ENCODE results near the gene SDF2L1. TPM values are rescaled to one million over a fixed set of nuclear protein-coding genes. Genes with fewer than 3 reads are reported as not detected.
A peak's percentile ranks its signal among the peaks of the same experiment; 100 is the strongest.

Gene SDF2L1
- total RNA-seq, 2 donors from 2014 or later = 15.3 to 48.5 TPM

DNA sequence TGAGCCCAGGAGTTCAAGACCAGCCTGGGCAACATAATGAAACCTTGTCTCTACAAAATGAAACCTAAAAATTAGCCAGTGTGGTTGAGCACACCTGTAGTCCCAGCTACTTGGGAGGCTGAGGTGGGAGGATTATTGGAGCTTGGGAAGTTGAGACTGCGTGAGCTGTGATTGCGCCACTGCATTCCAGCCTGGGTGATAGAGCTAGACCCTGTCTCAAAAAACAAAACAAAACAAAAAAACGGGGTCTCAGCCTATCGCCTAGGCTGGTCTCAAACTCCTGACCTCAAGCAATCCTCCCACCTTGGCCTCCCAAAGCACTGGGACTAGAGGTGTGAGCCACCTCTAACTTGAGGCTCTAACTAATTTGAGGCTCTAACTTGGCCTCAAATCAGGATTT, 37.3 kb downstream of the SDF2L1 start:
- Mint-ChIP-seq H3K27ac (no peak overlapping the region), H3K27me3 (no peaks in the 10 kb centered on the region), H3K9me3 (no peaks in the 10 kb centered on the region), H3K36me3 (ENCODE audit: low read depth) (peaks cover 46% of the 10 kb centered on the region), H3K4me1 (no peaks in the 10 kb centered on the region), H3K4me3 (no peak overlapping the region)
- ATAC-seq (replicated peaks) = no peak

GRCh38 chr22:21680830-21681565, 38.9 kb downstream of the SDF2L1 start:
- ATAC-seq (replicated peaks) = no peak
- H3K36me3 Mint-ChIP-seq (ENCODE audit: low read depth) = peaks cover 45% of the 10 kb centered on the region
- H3K9me3 Mint-ChIP-seq = no peaks in the 10 kb centered on the region
- no peak overlapping the region for H3K27ac Mint-ChIP-seq
- no peaks in the 10 kb centered on the region for H3K27me3 Mint-ChIP-seq
- H3K4me3 Mint-ChIP-seq = no peak overlapping the region
- H3K4me1 Mint-ChIP-seq = no peaks in the 10 kb centered on the region

- Mint-ChIP-seq H3K9me3 (no peaks in the 10 kb centered on the region), H3K4me3 (no peak overlapping the region), H3K4me1 (no peaks in the 10 kb centered on the region), H3K36me3 (ENCODE audit: low read depth) (peaks cover 40% of the 10 kb centered on the region), H3K27ac (no peak overlapping the region), H3K27me3 (no peaks in the 10 kb centered on the region)
- ATAC-seq (replicated peaks) = no peak
These were observed 39.7 kb downstream of the SDF2L1 start for GRCh38 chr22:21681566-21682370.

- H3K9me3 Mint-ChIP-seq = no peaks in the 10 kb centered on the region
- no peaks in the 10 kb centered on the region for H3K4me1 Mint-ChIP-seq
- H3K27ac Mint-ChIP-seq = no peak overlapping the region
- H3K36me3 Mint-ChIP-seq (ENCODE audit: low read depth) = peaks cover 44% of the 10 kb centered on the region
- no peak overlapping the region for H3K4me3 Mint-ChIP-seq
- no peaks in the 10 kb centered on the region for H3K27me3 Mint-ChIP-seq
- ATAC-seq (replicated peaks) = no peak
These were observed 40.5 kb downstream of the SDF2L1 start for GRCh38 chr22:21682385-21683175.

- Mint-ChIP-seq H3K4me3 (no peak overlapping the region), H3K9me3 (no peaks in the 10 kb centered on the region), H3K4me1 (no peaks in the 10 kb centered on the region), H3K27ac (no peak overlapping the region), H3K27me3 (no peaks in the 10 kb centered on the region), H3K36me3 (ENCODE audit: low read depth) (peaks cover 44% of the 10 kb centered on the region)
- no peak for ATAC-seq (replicated peaks)
These were observed 41.3 kb downstream of the SDF2L1 start for GRCh38 chr22:21683401-21683811.

- no peak for ATAC-seq (replicated peaks)
- Mint-ChIP-seq H3K4me1 (no peaks in the 10 kb centered on the region), H3K9me3 (no peaks in the 10 kb centered on the region), H3K36me3 (ENCODE audit: low read depth) (peaks cover 55% of the 10 kb centered on the region), H3K27ac (peak overlapping the region; percentile 38), H3K4me3 (no peak overlapping the region), H3K27me3 (no peaks in the 10 kb centered on the region)
These were observed 42.5 kb downstream of the SDF2L1 start for GRCh38 chr22:21684492-21685163.

DNA sequence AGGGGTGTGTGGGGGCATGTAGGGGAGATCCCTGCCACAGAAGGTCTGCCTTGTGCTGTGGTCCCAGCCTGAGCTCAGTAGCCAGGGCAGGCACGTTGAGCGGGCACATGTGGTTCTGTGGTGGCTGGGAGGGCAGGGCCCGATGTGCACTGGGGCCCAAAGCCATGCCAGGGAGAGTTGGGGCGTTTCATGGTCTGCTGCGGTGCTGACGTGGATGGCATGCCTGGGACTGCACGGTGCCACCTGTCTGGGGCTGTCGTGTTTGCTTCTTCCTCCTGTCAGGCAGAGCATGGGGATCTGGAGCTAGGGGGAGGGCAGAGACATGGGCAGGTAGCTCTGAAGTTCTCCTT, 43.0 kb downstream of the SDF2L1 start:
- H3K4me3 Mint-ChIP-seq = no peak overlapping the region
- peak overlapping the region; percentile 38 for H3K27ac Mint-ChIP-seq
- no peak for ATAC-seq (replicated peaks)
- no peaks in the 10 kb centered on the region for H3K27me3 Mint-ChIP-seq
- no peaks in the 10 kb centered on the region for H3K9me3 Mint-ChIP-seq
- no peaks in the 10 kb centered on the region for H3K4me1 Mint-ChIP-seq
- peaks cover 60% of the 10 kb centered on the region for H3K36me3 Mint-ChIP-seq (ENCODE audit: low read depth)

DNA sequence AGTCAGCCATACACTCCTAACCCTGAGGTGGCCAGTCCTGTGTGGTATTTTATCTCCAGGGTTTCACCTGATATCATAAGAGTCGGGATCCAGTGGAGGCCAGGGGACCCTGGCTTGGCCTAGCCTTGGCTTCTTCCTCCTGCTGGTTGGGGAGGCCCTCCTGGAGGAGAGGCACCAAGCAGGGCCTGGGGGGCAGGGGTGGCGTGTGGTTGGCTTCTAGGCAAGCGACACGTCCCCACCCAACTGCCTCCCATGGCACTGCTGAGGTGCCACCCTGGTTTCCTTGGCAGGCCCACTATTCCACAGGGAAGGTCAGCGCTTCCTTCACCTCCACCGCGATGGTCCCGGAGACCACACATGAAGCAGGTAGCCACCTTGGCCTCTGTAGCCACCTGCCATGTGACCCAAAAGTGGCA, 44.1 kb downstream of the SDF2L1 start:
- Mint-ChIP-seq H3K4me3 (no peak overlapping the region), H3K27me3 (no peaks in the 10 kb centered on the region)

GRCh38 chr22:21686634-21687393, 44.7 kb downstream of the SDF2L1 start:
- Mint-ChIP-seq H3K27me3 (no peaks in the 10 kb centered on the region), H3K27ac (no peak overlapping the region), H3K4me1 (peaks cover 6% of the 10 kb centered on the region), H3K4me3 (no peak overlapping the region), H3K9me3 (no peaks in the 10 kb centered on the region), H3K36me3 (ENCODE audit: low read depth) (peaks cover 67% of the 10 kb centered on the region)
- ATAC-seq (replicated peaks) = no peak

More for the DNA sequence above, 44.1 kb downstream of the SDF2L1 start:
- ATAC-seq (replicated peaks) = no peak
- Mint-ChIP-seq H3K27ac (no peak overlapping the region), H3K4me1 (peaks cover 6% of the 10 kb centered on the region), H3K9me3 (no peaks in the 10 kb centered on the region), H3K36me3 (ENCODE audit: low read depth) (peaks cover 65% of the 10 kb centered on the region)

GRCh38 chr22:21687685-21688259, 45.7 kb downstream of the SDF2L1 start:
- Mint-ChIP-seq H3K36me3 (ENCODE audit: low read depth) (peaks cover 70% of the 10 kb centered on the region), H3K27me3 (no peaks in the 10 kb centered on the region), H3K27ac (no peak overlapping the region), H3K4me3 (no peak overlapping the region), H3K9me3 (no peaks in the 10 kb centered on the region), H3K4me1 (peaks cover 6% of the 10 kb centered on the region)
- no peak for ATAC-seq (replicated peaks)

DNA sequence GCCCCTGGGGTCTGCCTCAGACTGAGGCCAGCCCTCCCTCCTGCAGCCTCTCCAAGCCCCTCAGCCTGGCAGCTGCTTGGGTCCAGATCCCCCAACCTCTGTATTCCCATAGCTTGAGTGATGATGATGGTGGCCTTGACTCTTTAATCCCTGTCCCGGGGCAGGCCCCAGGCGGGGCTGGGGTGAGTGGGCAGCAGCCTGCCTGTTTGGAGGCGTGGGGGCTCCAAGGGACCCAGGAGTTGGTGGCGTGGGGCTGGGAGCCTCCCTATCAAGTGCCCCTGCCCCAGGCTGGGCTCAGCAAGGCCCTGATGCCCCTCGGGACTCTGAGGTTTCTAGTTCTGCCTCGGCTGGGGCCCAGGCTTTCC, 46.2 kb downstream of the SDF2L1 start:
- no peak for ATAC-seq (replicated peaks)
- Mint-ChIP-seq H3K4me1 (peaks cover 6% of the 10 kb centered on the region), H3K27ac (no peak overlapping the region), H3K9me3 (no peaks in the 10 kb centered on the region), H3K36me3 (ENCODE audit: low read depth) (peaks cover 74% of the 10 kb centered on the region), H3K4me3 (no peak overlapping the region), H3K27me3 (no peaks in the 10 kb centered on the region)

- Mint-ChIP-seq H3K36me3 (ENCODE audit: low read depth) (peaks cover 73% of the 10 kb centered on the region), H3K27me3 (no peaks in the 10 kb centered on the region), H3K9me3 (no peaks in the 10 kb centered on the region)
These were observed 46.7 kb downstream of the SDF2L1 start for GRCh38 chr22:21688706-21689381.

DNA sequence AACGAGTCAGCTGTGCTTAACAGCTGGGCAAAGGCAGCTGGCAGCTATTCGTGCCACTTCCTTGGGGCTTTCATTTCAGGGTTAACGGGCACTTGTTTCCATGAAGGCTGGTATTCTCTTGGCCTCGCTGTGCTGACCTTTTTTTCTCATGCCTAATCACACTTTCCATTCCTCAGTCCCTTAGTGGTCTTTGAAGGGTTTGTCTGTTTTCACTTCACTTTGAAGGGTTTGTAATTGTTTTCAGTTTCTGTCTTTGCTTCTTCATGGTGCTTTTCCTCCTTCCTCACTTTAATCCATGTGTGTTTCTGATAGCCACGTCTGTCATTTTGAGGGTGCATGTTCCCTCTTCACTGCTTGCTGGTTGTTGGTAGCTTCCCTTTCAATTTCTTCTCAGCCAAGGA, 48.3 kb downstream of the SDF2L1 start:
- Mint-ChIP-seq H3K36me3 (ENCODE audit: low read depth) (peaks cover 71% of the 10 kb centered on the region), H3K27me3 (no peaks in the 10 kb centered on the region), H3K27ac (peak overlapping the region; percentile 68), H3K9me3 (no peaks in the 10 kb centered on the region), H3K4me3 (peak overlapping the region; percentile 44), H3K4me1 (peaks cover 6% of the 10 kb centered on the region)
- peak; percentile 77 for ATAC-seq (replicated peaks)

More at GRCh38 chr22:21688706-21689381, 46.7 kb downstream of the SDF2L1 start:
- no peak for ATAC-seq (replicated peaks)
- Mint-ChIP-seq H3K27ac (peak overlapping the region; percentile 41), H3K4me1 (peaks cover 6% of the 10 kb centered on the region), H3K4me3 (no peak overlapping the region)

All from activated T-helper 17 cell treated with anti-CD3 and anti-CD28 coated beads, Interleukin-2, amount 50 U/mL, for 72 hours (primary cell).